Panc1 (cell line): ENCODE measurements around the gene RAB18. TPM values are rescaled to one million over a fixed set of nuclear protein-coding genes. Genes with fewer than 3 reads are reported as not detected.

ENCODE experiments used
- ATAC-seq: fragments of 200-7000 bp; cut with Tn5 transposase; 2 replicates; pipeline ENCODE4 v1.9.1; 2020; ENCODE audit warnings: mild to moderate bottlenecking, moderate library complexity
- BruUV-seq: library from RNA; stranded (reverse); fragments of 400-500 nt; replicated peaks from 2 replicates; lab custom pipeline; 2021; lab: Mats Ljungman, UMichigan
- CTCF ChIA-PET: fragments of 300-600 bp; sonication (Branson Sonifier 250); formaldehyde crosslinking; loops from one replicate; lab custom pipeline; 2022; ENCODE audit warnings: antibody characterized with exemption; lab: Charles Lee
- POLR2A ChIA-PET: fragments of 300-600 bp; sonication (Branson Sonifier 250); formaldehyde crosslinking; loops from one replicate; lab custom pipeline; 2022; ENCODE audit warnings: antibody characterized with exemption; lab: Charles Lee
- DNase-seq: peaks from one replicate; pipeline ENCODE4 v3.0.0-alpha.2; 2010; ENCODE audit warnings: low read depth, low spot score
- H3K27ac ChIP-seq: 2 replicates; pipeline ENCODE4 v1.5.1; 2011; ENCODE audit warnings: mild to moderate bottlenecking, low read length, inconsistent platforms
- H3K27me3 ChIP-seq: fragments of 200-500 bp; sonication (Bioruptor generic); 2 replicates; pipeline ENCODE4 v1.6.0; 2014; ENCODE audit warnings: low read length, inconsistent platforms; ENCODE audit not compliant: control insufficient read depth, insufficient read depth
- H3K36me3 ChIP-seq: fragments of 200-500 bp; sonication (Bioruptor generic); 2 replicates; pipeline ENCODE4 v1.5.1; 2014; ENCODE audit warnings: inconsistent platforms, mild to moderate bottlenecking, low read length, moderate library complexity; ENCODE audit not compliant: control insufficient read depth, insufficient read depth
- H3K4me1 ChIP-seq: 2 replicates; pipeline ENCODE4 v1.5.1; 2011; ENCODE audit warnings: inconsistent platforms, mild to moderate bottlenecking, low read length, moderate library complexity; ENCODE audit not compliant: control insufficient read depth, insufficient read depth
- H3K4me3 ChIP-seq, 2 experiments: 2 replicates each; pipeline ENCODE4 v1.5.1; 2011 to 2012; ENCODE audit warnings: low read depth in 2 of 2, low read length in 2 of 2, mild to moderate bottlenecking in 2 of 2, inconsistent platforms in 1 of 2, moderate library complexity in 1 of 2
- H3K9me3 ChIP-seq: fragments of 200-500 bp; sonication (Bioruptor generic); 2 replicates; pipeline ENCODE4 v1.5.1; 2014; ENCODE audit warnings: low read depth, mild to moderate bottlenecking, inconsistent platforms, low read length, moderate library complexity; ENCODE audit not compliant: control insufficient read depth, insufficient read depth
- POLR2AphosphoS5 ChIP-seq: IDR thresholded peaks from 2 replicates; pipeline ENCODE4 v1.6.1; 2012; ENCODE audit warnings: mild to moderate bottlenecking, low read depth, low read length, moderate library complexity
- SIN3A ChIP-seq: IDR thresholded peaks from 2 replicates; pipeline ENCODE4 v1.6.1; 2012; ENCODE audit warnings: low read depth, mild to moderate bottlenecking, low read length, moderate library complexity, borderline replicate concordance; ENCODE audit not compliant: insufficient read depth
- TCF7L2 ChIP-seq: IDR thresholded peaks from 2 replicates; pipeline ENCODE4 v1.6.1; 2011; ENCODE audit warnings: mild to moderate bottlenecking, low read depth, low read length, inconsistent platforms
- in situ Hi-C: cut with HindIII; loops from 2 replicates; pipeline ENCODE4 v1.10.0; 2016; ENCODE audit warnings: low sequenced_read_pairs, low pct_unique_long_range_greater_than_20kb
- intact Hi-C: fragments of 100-400 bp; cut with micrococcal nuclease; formaldehyde crosslinking; loops from one replicate; pipeline ENCODE4 v1.10.0; 2022; ENCODE audit not compliant: unreplicated experiment
- total RNA-seq: library from RNA; stranded (reverse); gene quantifications from one replicate; pipeline ENCODE4 v1.2.1, GENCODE V29; 2021; ENCODE audit not compliant: unreplicated experiment
- TF ChIP-seq, protein P1 (sequence below), 2 experiments: IDR thresholded peaks; 2 replicates each; pipeline ENCODE4 v1.6.1; 2011 to 2012; ENCODE audit warnings: low read depth in 2 of 2, control low read depth in 1 of 2, low read length in 1 of 2, mild to moderate bottlenecking in 1 of 2, moderate library complexity in 1 of 2; ENCODE audit not compliant: insufficient read depth in 1 of 2
- TF ChIP-seq, protein P2 (sequence below): fragments of 450-650 bp; IDR thresholded peaks from 2 replicates; pipeline ENCODE4 v1.5.1; 2017; ENCODE audit warnings: mild to moderate bottlenecking

Gene RAB18
- total RNA-seq, 1 experiment from 2014 or later, result 55.4 TPM

DNA sequence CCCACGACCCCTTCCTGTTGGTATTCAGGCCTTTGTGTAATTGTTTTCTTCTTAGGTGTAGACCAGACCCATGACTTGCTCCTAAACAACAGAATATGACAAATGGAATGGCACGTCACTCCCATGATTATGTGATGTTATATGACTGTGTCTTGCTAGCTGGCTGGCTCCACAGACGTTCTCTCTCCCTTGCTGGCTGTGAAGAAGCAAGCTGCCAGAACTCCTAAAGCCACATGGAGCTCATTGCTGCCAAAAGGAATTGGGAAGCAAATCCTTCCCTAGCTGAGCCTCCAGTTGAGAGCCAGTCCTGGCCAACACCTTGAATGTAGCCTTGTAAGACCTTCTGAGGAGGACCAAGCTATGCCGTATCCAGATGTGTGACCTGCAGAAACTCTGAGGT, 74.2 kb downstream of the RAB18 start:
- Histone ChIP-seq H3K36me3 (no peaks in the 10 kb centered on the region), H3K4me1 (no peaks in the 10 kb centered on the region), H3K27ac (no peak overlapping the region), H3K9me3 (no peaks in the 10 kb centered on the region), H3K4me3 (no peak overlapping the region), H3K27me3 (no peaks in the 10 kb centered on the region)
- DNase-seq (no peak), ATAC-seq (no peak)
- intact Hi-C loops, result no loop called here
- TF ChIP-seq, protein P1, sequence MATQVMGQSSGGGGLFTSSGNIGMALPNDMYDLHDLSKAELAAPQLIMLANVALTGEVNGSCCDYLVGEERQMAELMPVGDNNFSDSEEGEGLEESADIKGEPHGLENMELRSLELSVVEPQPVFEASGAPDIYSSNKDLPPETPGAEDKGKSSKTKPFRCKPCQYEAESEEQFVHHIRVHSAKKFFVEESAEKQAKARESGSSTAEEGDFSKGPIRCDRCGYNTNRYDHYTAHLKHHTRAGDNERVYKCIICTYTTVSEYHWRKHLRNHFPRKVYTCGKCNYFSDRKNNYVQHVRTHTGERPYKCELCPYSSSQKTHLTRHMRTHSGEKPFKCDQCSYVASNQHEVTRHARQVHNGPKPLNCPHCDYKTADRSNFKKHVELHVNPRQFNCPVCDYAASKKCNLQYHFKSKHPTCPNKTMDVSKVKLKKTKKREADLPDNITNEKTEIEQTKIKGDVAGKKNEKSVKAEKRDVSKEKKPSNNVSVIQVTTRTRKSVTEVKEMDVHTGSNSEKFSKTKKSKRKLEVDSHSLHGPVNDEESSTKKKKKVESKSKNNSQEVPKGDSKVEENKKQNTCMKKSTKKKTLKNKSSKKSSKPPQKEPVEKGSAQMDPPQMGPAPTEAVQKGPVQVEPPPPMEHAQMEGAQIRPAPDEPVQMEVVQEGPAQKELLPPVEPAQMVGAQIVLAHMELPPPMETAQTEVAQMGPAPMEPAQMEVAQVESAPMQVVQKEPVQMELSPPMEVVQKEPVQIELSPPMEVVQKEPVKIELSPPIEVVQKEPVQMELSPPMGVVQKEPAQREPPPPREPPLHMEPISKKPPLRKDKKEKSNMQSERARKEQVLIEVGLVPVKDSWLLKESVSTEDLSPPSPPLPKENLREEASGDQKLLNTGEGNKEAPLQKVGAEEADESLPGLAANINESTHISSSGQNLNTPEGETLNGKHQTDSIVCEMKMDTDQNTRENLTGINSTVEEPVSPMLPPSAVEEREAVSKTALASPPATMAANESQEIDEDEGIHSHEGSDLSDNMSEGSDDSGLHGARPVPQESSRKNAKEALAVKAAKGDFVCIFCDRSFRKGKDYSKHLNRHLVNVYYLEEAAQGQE (IDR thresholded peaks at IDR 0.05; ENCODE audit: insufficient read depth in 1 of 2, low read depth in 2 of 2, low read length in 1 of 2), result no peak
- TF ChIP-seq SIN3A, result no peak
- TF ChIP-seq TCF7L2, result no peak
- TF ChIP-seq, protein P2, sequence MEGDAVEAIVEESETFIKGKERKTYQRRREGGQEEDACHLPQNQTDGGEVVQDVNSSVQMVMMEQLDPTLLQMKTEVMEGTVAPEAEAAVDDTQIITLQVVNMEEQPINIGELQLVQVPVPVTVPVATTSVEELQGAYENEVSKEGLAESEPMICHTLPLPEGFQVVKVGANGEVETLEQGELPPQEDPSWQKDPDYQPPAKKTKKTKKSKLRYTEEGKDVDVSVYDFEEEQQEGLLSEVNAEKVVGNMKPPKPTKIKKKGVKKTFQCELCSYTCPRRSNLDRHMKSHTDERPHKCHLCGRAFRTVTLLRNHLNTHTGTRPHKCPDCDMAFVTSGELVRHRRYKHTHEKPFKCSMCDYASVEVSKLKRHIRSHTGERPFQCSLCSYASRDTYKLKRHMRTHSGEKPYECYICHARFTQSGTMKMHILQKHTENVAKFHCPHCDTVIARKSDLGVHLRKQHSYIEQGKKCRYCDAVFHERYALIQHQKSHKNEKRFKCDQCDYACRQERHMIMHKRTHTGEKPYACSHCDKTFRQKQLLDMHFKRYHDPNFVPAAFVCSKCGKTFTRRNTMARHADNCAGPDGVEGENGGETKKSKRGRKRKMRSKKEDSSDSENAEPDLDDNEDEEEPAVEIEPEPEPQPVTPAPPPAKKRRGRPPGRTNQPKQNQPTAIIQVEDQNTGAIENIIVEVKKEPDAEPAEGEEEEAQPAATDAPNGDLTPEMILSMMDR, result no peak
- CTCF ChIA-PET, result no interaction called here
- BruUV-seq, result no TSS peak
- POLR2A ChIA-PET, result no interaction called here
- in situ Hi-C loops, result no loop called here

DNA sequence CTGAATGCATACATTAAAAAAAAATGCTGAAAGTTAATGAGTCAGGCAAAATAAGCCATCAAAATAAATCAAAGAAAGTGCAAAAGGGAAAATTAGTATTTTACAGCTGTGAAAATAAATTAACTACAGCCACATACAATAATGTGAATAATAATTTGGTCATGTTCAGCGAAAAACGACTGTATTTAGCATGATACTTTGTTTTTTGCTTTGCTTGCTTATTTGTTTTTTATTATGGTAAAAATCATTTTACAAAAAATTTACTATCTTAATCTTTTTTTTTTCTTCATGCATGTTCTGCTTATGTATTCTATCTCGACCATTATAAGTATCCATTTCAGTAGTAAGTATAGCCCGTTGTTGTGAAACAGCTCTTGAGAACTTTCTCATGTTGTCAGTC, 77.1 kb downstream of the RAB18 start:
- POLR2A ChIA-PET, result no interaction called here
- no peak for ATAC-seq
- Histone ChIP-seq H3K4me1 (no peaks in the 10 kb centered on the region), H3K36me3 (no peaks in the 10 kb centered on the region), H3K27ac (no peak overlapping the region), H3K4me3 (no peak overlapping the region), H3K27me3 (no peaks in the 10 kb centered on the region), H3K9me3 (no peaks in the 10 kb centered on the region)
- CTCF ChIA-PET, result no interaction called here
- intact Hi-C loops, result no loop called here
- TF ChIP-seq, protein P2, result no peak
- TF ChIP-seq SIN3A, result no peak
- no peak for TF ChIP-seq POLR2AphosphoS5
- in situ Hi-C loops, result no loop called here
- DNase-seq, result no peak
- no TSS peak for BruUV-seq
